Aorta (tissue), 5 donors: ENCODE data around the gene CDS2. TPM values are rescaled to one million over a fixed set of nuclear protein-coding genes. Genes with fewer than 3 reads are reported as not detected.

Source experiments
- ATAC-seq: fragments of 200-7000 bp; cut with Tn5 transposase; one replicate; pipeline ENCODE4 v1.9.1; 2022; ENCODE audit warnings: moderate library complexity; ENCODE audit not compliant: low FRiP score
- DNase-seq, 2 donors: peaks; one replicate each; pipeline ENCODE4 v3.0.0-alpha.2; 2020
- H3K27ac ChIP-seq, 2 donors: one replicate each; pipeline ENCODE4 v1.5.1; 2013; ENCODE audit warnings: low read length in 2 of 2, mild to moderate bottlenecking in 2 of 2, moderate library complexity in 2 of 2, control low read depth in 1 of 2, inconsistent platforms in 1 of 2, low read depth in 1 of 2
- H3K27me3 ChIP-seq, 2 donors: one replicate each; pipeline ENCODE4 v1.6.1; 2013; ENCODE audit warnings: control low read depth in 1 of 2, low read length in 1 of 2, mild to moderate bottlenecking in 1 of 2, moderate library complexity in 1 of 2; ENCODE audit not compliant: insufficient read depth in 2 of 2, control insufficient read depth in 1 of 2
- H3K36me3 ChIP-seq, 2 donors: one replicate each; pipeline ENCODE4 v1.6.1; 2013; ENCODE audit warnings: control low read depth in 1 of 2, low read length in 1 of 2, mild to moderate bottlenecking in 1 of 2; ENCODE audit not compliant: insufficient read depth in 2 of 2, control insufficient read depth in 1 of 2
- H3K4me1 ChIP-seq, 2 donors: one replicate each; pipeline ENCODE4 v1.6.1; 2013; ENCODE audit warnings: low read length in 2 of 2, control low read depth in 1 of 2, mild to moderate bottlenecking in 1 of 2, moderate library complexity in 1 of 2; ENCODE audit not compliant: insufficient read depth in 2 of 2, control insufficient read depth in 1 of 2
- H3K4me3 ChIP-seq, 2 donors: one replicate each; pipeline ENCODE4 v1.5.1; 2013; ENCODE audit warnings: low read length in 2 of 2, control low read depth in 1 of 2, mild to moderate bottlenecking in 1 of 2
- H3K9me3 ChIP-seq: one replicate; pipeline ENCODE4 v1.6.1; 2013; ENCODE audit warnings: mild to moderate bottlenecking, low read length; ENCODE audit not compliant: control insufficient read depth
- WGBS, 2 donors: extraction: QIAGEN DNeasy Blood & Tissue Kit; methylation state at CpG; one replicate each; pipeline ENCODE4 v1.1.7; 2013; 5-methylcytosine and 5-hydroxymethylcytosine counted together
- intact Hi-C, 2 donors: fragments of 100-400 bp; cut with DNase I; formaldehyde crosslinking; loops; one replicate each; pipeline versions ENCODE4 v1.14.2 to v1.15.0; 2022
- polyA plus RNA-seq, 2 donors: library from polyadenylated mRNA; stranded (reverse); fragments of 200-250 nt; gene quantifications; one replicate each; pipeline ENCODE4 v1.2.3, GENCODE V29; 2013
- total RNA-seq, 2 donors: library from RNA; stranded (reverse); fragmentation: NEBNext Ultra II Directional; extraction: Animal tissue kit (Norgen Biotek cat#: 25700); gene quantifications; one replicate each; pipeline ENCODE4 v1.2.1, GENCODE V29; 2021
- donor health status: healthy with polysubstance abuse.
- donor health status: Bipolar disorder and iron deficiency.
- donor health status: DM: no; HTN: no; CAD: no.
- donor health status: DM: no; HTN: no; CAD: no.
- donor health status: DM: yes; HTN: yes; CAD: no.

Gene CDS2
- total and polyA plus RNA-seq, 4 donors, result 13.9 to 135 (median 50.0) TPM

- Histone ChIP-seq H3K36me3 (peaks cover 0 to 3% of the 10 kb centered on the region in 2 donors), H3K4me1 (no peaks in the 10 kb centered on the region), H3K27ac (no peak overlapping the region), H3K27me3 (no peaks in the 10 kb centered on the region), H3K9me3 (no peaks in the 10 kb centered on the region), H3K4me3 (no peak overlapping the region)
- ATAC-seq (no peak), DNase-seq (no peak)
- 65 to 67% methylated on average over 4 of the region's 4 CpGs for WGBS, 2 donors
- intact Hi-C loops, result no loop called here
These were observed 103.7 kb downstream of the CDS2 start for GRCh38 chr20:5230544-5230943.

GRCh38 chr20:5234158-5234557, 107.3 kb downstream of the CDS2 start:
- H3K4me1 ChIP-seq, result no peaks in the 10 kb centered on the region
- DNase-seq (no peak), ATAC-seq (no peak)
- H3K9me3 ChIP-seq, result no peaks in the 10 kb centered on the region
- intact Hi-C loops, result no loop called here
- 24 to 26% methylated on average over 1 of the region's 1 CpG for WGBS, 2 donors
- H3K27ac ChIP-seq, result no peak overlapping the region
- peaks cover 0 to 3% of the 10 kb centered on the region in 2 donors for H3K36me3 ChIP-seq
- no peaks in the 10 kb centered on the region for H3K27me3 ChIP-seq
- no peak overlapping the region for H3K4me3 ChIP-seq

DNA sequence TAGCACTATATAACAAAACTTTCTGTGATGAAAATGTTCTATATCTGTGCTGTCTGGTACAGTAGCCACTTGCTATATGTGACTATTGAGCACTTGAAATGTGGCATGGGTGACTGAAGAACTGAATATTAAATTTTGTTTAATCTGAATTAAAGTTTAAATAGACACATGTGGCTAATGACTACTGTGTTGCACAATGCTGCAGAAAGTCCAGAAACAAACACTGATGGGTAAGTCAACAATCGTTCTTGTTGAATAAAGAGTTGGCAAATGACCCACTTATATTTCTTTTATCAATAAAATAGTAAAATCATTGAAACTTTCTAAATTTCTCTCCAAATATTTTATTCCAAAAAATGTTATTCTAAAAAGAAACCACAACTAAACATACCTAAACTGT, 108.2 kb downstream of the CDS2 start:
- ATAC-seq, result no peak
- H3K9me3 ChIP-seq, result no peaks in the 10 kb centered on the region
- no peaks in the 10 kb centered on the region for H3K4me1 ChIP-seq
- H3K27me3 ChIP-seq, result no peaks in the 10 kb centered on the region
- 64 to 72% methylated on average over 1 of the region's 1 CpG for WGBS, 2 donors
- peaks cover 0 to 3% of the 10 kb centered on the region in 2 donors for H3K36me3 ChIP-seq
- no peak overlapping the region for H3K4me3 ChIP-seq
- intact Hi-C loops, result no loop called here
- no peak for DNase-seq
- H3K27ac ChIP-seq, result no peak overlapping the region

Other genes with a start within 250 kb of the CDS2 start
- gene SLC23A2, start 125.5 kb upstream of the CDS2 start, total RNA-seq, result 10 to 100 TPM; 26.0 to 38.2 TPM
- 1 to 10 TPM; 3.5 to 9.8 TPM for gene SLC23A2, start 125.5 kb upstream of the CDS2 start, polyA plus RNA-seq
- gene TMEM230, start 13.9 kb upstream of the CDS2 start, total RNA-seq, result 10 to 100 TPM; 73.0 to 95.0 TPM
- 100 to 1,000 TPM; 140 to 158 TPM for gene TMEM230, start 13.9 kb upstream of the CDS2 start, polyA plus RNA-seq
- gene PCNA, start 7.0 kb upstream of the CDS2 start, total RNA-seq, result 10 to 100 TPM; 20.1 to 21.9 TPM
- 10 to 100 TPM; 34.7 to 37.4 TPM for gene PCNA, start 7.0 kb upstream of the CDS2 start, polyA plus RNA-seq
- gene PROKR2, start 189.9 kb downstream of the CDS2 start, total RNA-seq, result not detected
- gene PROKR2, start 189.9 kb downstream of the CDS2 start, polyA plus RNA-seq, result not detected